Central memory CD8-positive, alpha-beta T cell (primary cell): ENCODE measurements around the gene LAMB3.
A peak's percentile ranks its signal among the peaks of the same experiment; 100 is the strongest.

Experiments used
- ATAC-seq: fragments of 150-1000 bp; cut with Tn5 transposase; replicated peaks from 2 replicates; pipeline ENCODE4 v1.10.0; 2022; ENCODE audit warnings: mild to moderate bottlenecking, moderate FRiP score, moderate number of reproducible peaks; ENCODE audit not compliant: poor library complexity, severe bottlenecking; ENCODE audit errors: extremely low read depth
- DNase-seq, 2 donors: peaks; one replicate each; pipeline ENCODE4 v3.0.0; 2021; ENCODE audit warnings: low spot score in 2 of 2
- H3K27ac Mint-ChIP-seq: one replicate; pipeline ENCODE4 v1.8.0; 2022; ENCODE audit warnings: low read depth, mild to moderate bottlenecking, moderate library complexity, mixed read lengths
- H3K27me3 Mint-ChIP-seq: one replicate; pipeline ENCODE4 v1.8.0; 2022; ENCODE audit warnings: mixed read lengths
- H3K36me3 Mint-ChIP-seq: one replicate; pipeline ENCODE4 v1.8.0; 2022; ENCODE audit warnings: mild to moderate bottlenecking, moderate library complexity, mixed read lengths; ENCODE audit not compliant: insufficient read depth
- H3K4me1 Mint-ChIP-seq: one replicate; pipeline ENCODE4 v1.8.0; 2022; ENCODE audit warnings: mixed read lengths
- H3K4me3 Mint-ChIP-seq: one replicate; pipeline ENCODE4 v1.8.0; 2022; ENCODE audit warnings: mild to moderate bottlenecking, moderate library complexity, mixed read lengths
- H3K9me3 Mint-ChIP-seq: one replicate; pipeline ENCODE4 v1.8.0; 2022; ENCODE audit warnings: mixed read lengths

Gene LAMB3

DNA sequence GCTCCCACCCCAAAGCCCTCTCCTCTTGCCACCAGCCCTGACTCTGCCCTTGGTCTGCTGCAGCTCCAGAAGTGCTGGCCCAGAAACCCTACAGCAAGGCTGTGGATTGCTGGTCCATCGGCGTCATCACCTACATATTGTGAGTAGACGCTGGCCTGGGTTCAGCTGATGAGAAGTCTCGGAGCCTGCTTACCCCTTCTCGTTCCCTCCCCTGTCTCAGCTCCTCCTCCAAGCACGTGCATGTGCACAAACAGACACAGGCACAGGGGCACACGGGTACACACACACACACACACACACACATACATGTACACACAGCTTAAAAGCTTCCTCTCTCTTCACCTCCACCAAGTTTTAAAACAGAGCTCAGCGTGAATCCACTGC is 44.4 kb downstream of the LAMB3 start:
- DNase-seq = no peak
- H3K36me3 Mint-ChIP-seq = peaks cover 3% of the 10 kb centered on the region
- H3K4me3 Mint-ChIP-seq = no peak overlapping the region
- H3K4me1 Mint-ChIP-seq = no peaks in the 10 kb centered on the region
- no peak overlapping the region for H3K27ac Mint-ChIP-seq
- no peaks in the 10 kb centered on the region for H3K27me3 Mint-ChIP-seq
- no peak for ATAC-seq
- H3K9me3 Mint-ChIP-seq = no peaks in the 10 kb centered on the region

GRCh38 chr1:209607102-209607794 is 45.0 kb downstream of the LAMB3 start:
- Mint-ChIP-seq H3K4me1 (no peaks in the 10 kb centered on the region), H3K4me3 (no peak overlapping the region), H3K9me3 (no peaks in the 10 kb centered on the region), H3K36me3 (peaks cover 3% of the 10 kb centered on the region), H3K27me3 (no peaks in the 10 kb centered on the region), H3K27ac (no peak overlapping the region)
- ATAC-seq (no peak), DNase-seq (no peak)

DNA sequence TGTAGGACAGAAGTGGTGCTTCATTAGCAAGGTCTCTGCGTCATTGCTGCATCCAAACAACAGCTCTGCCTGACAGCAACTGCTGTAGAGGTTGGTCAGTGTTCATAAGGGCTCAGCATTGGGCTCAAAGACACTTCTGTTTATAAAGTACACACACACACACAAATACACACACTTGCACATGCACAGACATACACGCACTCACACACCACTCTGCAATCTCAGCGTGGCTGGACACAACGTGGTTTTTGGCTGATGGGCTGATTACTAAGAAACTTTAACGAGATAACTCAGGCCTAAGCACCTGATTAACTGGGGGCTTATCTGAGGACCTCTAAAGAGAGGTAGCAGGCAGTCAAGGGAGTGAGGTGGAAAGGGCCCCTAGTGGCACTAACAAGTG is 48.3 kb downstream of the LAMB3 start:
- DNase-seq (no peak), ATAC-seq (no peak)
- peaks cover 19% of the 10 kb centered on the region for H3K27me3 Mint-ChIP-seq
- no peak overlapping the region for H3K4me3 Mint-ChIP-seq
- no peaks in the 10 kb centered on the region for H3K4me1 Mint-ChIP-seq
- H3K27ac Mint-ChIP-seq = no peak overlapping the region
- no peaks in the 10 kb centered on the region for H3K9me3 Mint-ChIP-seq
- peaks cover 3% of the 10 kb centered on the region for H3K36me3 Mint-ChIP-seq

GRCh38 chr1:209601809-209602657 is 50.2 kb downstream of the LAMB3 start:
- Mint-ChIP-seq H3K36me3 (peaks cover 3% of the 10 kb centered on the region), H3K4me3 (no peak overlapping the region)
- no peak for DNase-seq

GRCh38 chr1:209600541-209600940 is 51.7 kb downstream of the LAMB3 start:
- H3K27me3 Mint-ChIP-seq = peaks cover 30% of the 10 kb centered on the region
- H3K27ac Mint-ChIP-seq = no peak overlapping the region
- no peaks in the 10 kb centered on the region for H3K9me3 Mint-ChIP-seq
- DNase-seq (no peak), ATAC-seq (no peak)
- H3K36me3 Mint-ChIP-seq = no peaks in the 10 kb centered on the region
- H3K4me1 Mint-ChIP-seq = no peaks in the 10 kb centered on the region
- no peak overlapping the region for H3K4me3 Mint-ChIP-seq

More at GRCh38 chr1:209601809-209602657, 50.2 kb downstream of the LAMB3 start:
- no peak overlapping the region for H3K27ac Mint-ChIP-seq
- no peaks in the 10 kb centered on the region for H3K4me1 Mint-ChIP-seq
- peak; percentile 32 for ATAC-seq
- peaks cover 24% of the 10 kb centered on the region for H3K27me3 Mint-ChIP-seq
- H3K9me3 Mint-ChIP-seq = no peaks in the 10 kb centered on the region

DNA sequence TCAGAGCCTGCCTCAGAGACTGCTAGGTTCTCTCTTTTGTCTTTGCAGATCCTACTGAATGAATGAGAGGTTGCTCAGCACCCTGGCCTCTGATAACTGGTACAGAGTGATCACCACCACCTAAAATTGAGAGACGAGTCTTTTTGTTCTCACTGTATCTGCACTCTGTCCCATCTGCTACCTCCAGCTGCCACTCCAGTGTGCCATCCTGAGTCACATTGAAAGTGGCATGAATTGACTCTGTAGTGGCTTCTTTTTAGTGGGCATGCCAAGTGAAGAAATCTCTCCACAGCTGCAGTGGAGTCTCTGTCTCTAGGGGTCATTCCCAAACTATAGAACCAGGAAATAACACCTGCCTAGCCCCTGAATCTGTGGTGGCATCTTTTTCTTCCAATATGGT is 54.0 kb downstream of the LAMB3 start:
- Mint-ChIP-seq H3K4me3 (no peak overlapping the region), H3K27ac (no peak overlapping the region), H3K4me1 (no peaks in the 10 kb centered on the region), H3K27me3 (peaks cover 50% of the 10 kb centered on the region), H3K36me3 (no peaks in the 10 kb centered on the region), H3K9me3 (no peaks in the 10 kb centered on the region)
- DNase-seq (no peak), ATAC-seq (no peak)

- H3K36me3 Mint-ChIP-seq = no peaks in the 10 kb centered on the region
- ATAC-seq = no peak
- peaks cover 57% of the 10 kb centered on the region for H3K27me3 Mint-ChIP-seq
These were observed 54.7 kb downstream of the LAMB3 start for GRCh38 chr1:209597499-209597898.

GRCh38 chr1:209595599-209596285 is 56.5 kb downstream of the LAMB3 start:
- peaks cover 61% of the 10 kb centered on the region for H3K27me3 Mint-ChIP-seq

More at GRCh38 chr1:209597499-209597898, 54.7 kb downstream of the LAMB3 start:
- H3K4me3 Mint-ChIP-seq = no peak overlapping the region
- no peaks in the 10 kb centered on the region for H3K4me1 Mint-ChIP-seq
- no peak overlapping the region for H3K27ac Mint-ChIP-seq
- no peak for DNase-seq
- no peaks in the 10 kb centered on the region for H3K9me3 Mint-ChIP-seq

GRCh38 chr1:209595028-209595427 is 57.2 kb downstream of the LAMB3 start:
- peaks cover 61% of the 10 kb centered on the region for H3K27me3 Mint-ChIP-seq
- ATAC-seq (no peak), DNase-seq (no peak)
- H3K27ac Mint-ChIP-seq = no peak overlapping the region
- no peaks in the 10 kb centered on the region for H3K36me3 Mint-ChIP-seq
- no peaks in the 10 kb centered on the region for H3K9me3 Mint-ChIP-seq
- no peak overlapping the region for H3K4me3 Mint-ChIP-seq
- H3K4me1 Mint-ChIP-seq = no peaks in the 10 kb centered on the region

More at GRCh38 chr1:209595599-209596285, 56.5 kb downstream of the LAMB3 start:
- Mint-ChIP-seq H3K27ac (no peak overlapping the region), H3K9me3 (no peaks in the 10 kb centered on the region), H3K4me3 (no peak overlapping the region), H3K4me1 (no peaks in the 10 kb centered on the region), H3K36me3 (no peaks in the 10 kb centered on the region)
- no peak for ATAC-seq
- DNase-seq = no peak

- Mint-ChIP-seq H3K36me3 (no peaks in the 10 kb centered on the region), H3K4me3 (no peak overlapping the region), H3K27me3 (peaks cover 61% of the 10 kb centered on the region), H3K4me1 (no peaks in the 10 kb centered on the region), H3K27ac (no peak overlapping the region), H3K9me3 (no peaks in the 10 kb centered on the region)
- no peak for ATAC-seq
- no peak for DNase-seq
These were observed 57.8 kb downstream of the LAMB3 start for GRCh38 chr1:209594440-209594839.

DNA sequence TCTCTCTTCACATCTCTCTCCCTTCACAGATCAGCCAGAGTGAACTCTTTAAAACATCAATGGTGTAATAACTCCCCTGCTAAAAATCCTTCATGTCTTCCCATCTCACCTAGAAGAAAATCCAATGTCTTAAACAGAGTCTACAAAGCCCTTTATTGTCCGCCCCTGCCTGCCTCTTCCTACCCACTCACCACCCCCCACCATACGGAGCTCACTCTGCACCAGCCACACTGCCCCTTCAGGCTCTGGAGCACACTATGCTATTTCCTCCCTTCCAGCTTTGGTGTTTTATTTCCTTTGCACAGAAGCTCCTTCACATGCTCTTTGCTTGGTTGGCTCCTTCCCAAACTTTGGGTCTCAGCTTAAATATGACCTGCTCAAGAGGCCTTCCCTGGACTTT is 58.5 kb downstream of the LAMB3 start:
- Mint-ChIP-seq H3K36me3 (no peaks in the 10 kb centered on the region), H3K4me1 (no peaks in the 10 kb centered on the region), H3K9me3 (no peaks in the 10 kb centered on the region), H3K27ac (no peak overlapping the region), H3K4me3 (no peak overlapping the region), H3K27me3 (peaks cover 59% of the 10 kb centered on the region)
- no peak for DNase-seq
- ATAC-seq = no peak

DNA sequence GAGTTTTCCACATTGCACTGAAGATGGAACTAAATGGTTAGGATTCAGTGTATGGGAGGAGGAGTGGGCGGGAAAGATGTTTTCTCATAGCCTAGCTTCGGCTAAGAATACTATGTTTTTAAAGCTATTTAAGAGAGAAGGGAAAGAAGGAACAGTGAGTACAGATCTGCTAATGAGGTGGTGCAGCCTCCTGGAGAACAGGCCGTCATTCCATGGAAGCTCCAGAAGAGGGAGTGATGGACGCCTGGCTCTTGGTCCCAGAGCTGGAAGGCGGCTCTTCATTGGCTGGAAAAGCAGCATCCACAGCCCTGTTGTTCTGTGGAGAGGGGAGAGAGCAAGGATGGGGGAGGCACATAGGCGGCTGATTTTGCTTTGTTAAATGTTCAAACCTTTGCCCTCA is 61.8 kb downstream of the LAMB3 start:
- Mint-ChIP-seq H3K9me3 (no peaks in the 10 kb centered on the region), H3K27ac (no peak overlapping the region), H3K36me3 (no peaks in the 10 kb centered on the region)

More for the DNA sequence above, 61.8 kb downstream of the LAMB3 start:
- Mint-ChIP-seq H3K4me1 (no peaks in the 10 kb centered on the region), H3K27me3 (peaks cover 70% of the 10 kb centered on the region), H3K4me3 (no peak overlapping the region)
- ATAC-seq = no peak
- DNase-seq = no peak
